AG09319 (cell line): ENCODE results near the gene PTPRM.

Source experiments
- DNase-seq: peaks from one replicate; pipeline ENCODE4 v3.0.0-alpha.2; 2010; ENCODE audit warnings: low read depth; ENCODE audit errors: extremely low read depth
- CTCF ChIP-seq: IDR thresholded peaks from 2 replicates; pipeline ENCODE4 v1.5.1; 2011; ENCODE audit warnings: low read depth, mild to moderate bottlenecking, inconsistent platforms, low read length, moderate library complexity

The PTPRM gene

GRCh38 chr18:7671105-7671504, 104.0 kb downstream of the PTPRM start:
- DNase-seq, result no peak
- TF ChIP-seq CTCF, result no peak

- no peak for TF ChIP-seq CTCF
- DNase-seq, result no peak
Observed at GRCh38 chr18:7676253-7676873, 109.2 kb downstream of the PTPRM start.

GRCh38 chr18:7677001-7677400, 109.9 kb downstream of the PTPRM start:
- DNase-seq, result no peak
- TF ChIP-seq CTCF, result no peak

- no peak for DNase-seq
- TF ChIP-seq CTCF, result no peak
Observed at GRCh38 chr18:7677424-7677823, 110.3 kb downstream of the PTPRM start.

GRCh38 chr18:7678389-7678788, 111.3 kb downstream of the PTPRM start:
- DNase-seq, result no peak
- no peak for TF ChIP-seq CTCF

- no peak for DNase-seq
- TF ChIP-seq CTCF, result no peak
Observed at GRCh38 chr18:7678801-7679200, 111.7 kb downstream of the PTPRM start.

- DNase-seq, result no peak
- TF ChIP-seq CTCF, result no peak
Observed at GRCh38 chr18:7681298-7681697, 114.2 kb downstream of the PTPRM start.
